GM18951 (cell line): ENCODE measurements around the gene AKT2.

Source experiments
- POLR2A ChIP-seq: IDR thresholded peaks from 4 replicates; pipeline ENCODE4 v1.6.1; 2011; ENCODE audit warnings: mild to moderate bottlenecking; ENCODE audit not compliant: insufficient read length, insufficient read depth; ENCODE audit errors: extremely low read depth
- in situ Hi-C: fragments of 300-500 bp; cut with MboI; formaldehyde crosslinking; loops from one replicate; pipeline ENCODE4 v1.12.0; 2022; ENCODE audit warnings: low sequenced_read_pairs, mixed read lengths, inconsistent platforms; ENCODE audit not compliant: unreplicated experiment

Gene AKT2

DNA sequence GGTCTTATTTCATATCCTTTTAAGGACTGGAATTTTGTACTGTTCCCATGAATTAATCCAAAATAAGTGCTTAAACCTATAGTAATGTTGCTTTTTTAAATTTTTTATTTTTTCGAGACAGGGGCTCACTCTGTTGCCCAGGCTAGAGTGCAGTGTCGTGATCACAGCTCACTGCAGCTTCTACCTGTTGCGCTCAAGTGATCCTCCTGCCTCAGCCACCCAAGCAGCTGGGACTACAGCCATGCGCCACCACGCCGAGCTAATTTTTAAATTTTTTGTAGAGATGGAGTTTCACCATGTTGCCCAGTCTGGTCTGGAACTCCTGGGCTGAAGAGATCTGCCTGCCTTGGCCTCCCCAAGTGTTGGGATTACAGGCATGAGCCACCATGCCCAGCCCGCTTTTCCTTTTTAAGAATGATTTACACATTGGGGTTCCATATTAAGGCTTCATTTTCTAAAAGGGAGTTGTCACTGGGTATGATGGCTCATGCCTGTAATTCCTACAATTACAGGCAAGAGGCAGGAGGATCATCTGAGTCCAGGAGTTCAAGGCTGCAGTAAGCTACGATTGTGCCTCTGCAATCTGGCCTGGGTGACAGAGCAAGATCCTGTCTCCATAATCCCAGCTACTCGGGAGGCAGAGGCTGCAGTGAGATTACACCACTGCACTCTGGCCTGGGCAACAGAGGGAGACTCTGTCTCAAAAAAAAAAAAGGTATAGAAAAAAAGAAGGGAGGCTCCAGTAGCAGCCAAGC, 28.3 kb upstream of the AKT2 start:
- in situ Hi-C loops = no loop called here
- no peak for TF ChIP-seq POLR2A

DNA sequence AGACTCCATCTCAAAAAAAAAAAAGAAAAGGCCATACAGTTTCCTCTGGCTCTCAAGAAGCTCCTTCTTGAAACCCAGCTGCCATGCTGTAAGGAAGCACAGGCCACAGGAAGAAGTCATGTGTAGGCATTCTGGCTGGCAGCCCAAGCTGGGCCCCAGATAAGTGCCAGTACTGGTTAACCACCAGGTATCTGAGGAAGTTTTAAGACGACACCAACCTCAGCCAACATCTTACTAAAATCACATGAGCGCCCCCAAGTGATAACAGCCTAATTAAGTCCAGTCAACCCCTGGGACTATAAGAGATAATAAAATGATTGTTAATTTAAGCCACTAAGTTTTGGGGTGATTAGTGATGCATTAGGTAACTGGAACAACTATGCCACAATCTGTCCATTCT, 27.4 kb upstream of the AKT2 start:
- no peak for TF ChIP-seq POLR2A
- in situ Hi-C loops = no loop called here

DNA sequence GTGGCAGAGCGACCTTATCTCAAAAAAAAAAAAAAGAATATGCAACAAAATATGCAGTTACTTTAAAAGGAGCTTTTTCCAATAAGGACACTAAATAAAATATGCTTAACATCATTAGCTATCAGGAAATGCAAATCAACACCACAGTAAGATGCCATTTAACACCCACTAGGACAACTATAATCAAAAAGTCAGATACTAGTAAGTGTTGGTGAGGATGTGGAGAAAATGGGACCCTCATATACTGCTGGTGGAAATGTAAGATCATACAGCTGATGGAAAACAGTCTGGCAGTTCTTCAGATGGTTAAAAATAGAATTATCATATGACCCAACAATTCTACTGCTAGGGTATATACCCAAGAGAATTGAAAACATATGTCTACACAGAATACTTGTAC, 24.5 kb upstream of the AKT2 start:
- no peak for TF ChIP-seq POLR2A
- in situ Hi-C loops = no loop called here

DNA sequence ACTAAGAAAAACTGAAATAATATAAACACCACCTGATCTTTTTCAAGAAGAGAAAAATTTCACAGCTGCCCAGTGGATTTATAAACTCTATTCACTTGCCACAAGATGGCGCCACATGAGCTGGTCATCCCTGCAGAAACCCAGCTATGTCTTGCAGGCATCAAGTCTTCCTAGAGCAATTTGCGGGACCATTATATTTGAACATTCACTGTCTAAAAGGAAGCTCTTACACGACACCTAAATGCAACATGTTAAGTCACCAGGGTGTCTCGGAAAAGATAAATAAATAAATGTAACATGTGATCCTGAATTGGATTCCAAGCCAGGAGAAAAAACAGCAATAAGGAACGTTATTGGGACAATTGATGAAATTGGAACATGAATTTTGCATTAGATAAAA, 20.3 kb upstream of the AKT2 start:
- TF ChIP-seq POLR2A = no peak
- in situ Hi-C loops = no loop called here

DNA sequence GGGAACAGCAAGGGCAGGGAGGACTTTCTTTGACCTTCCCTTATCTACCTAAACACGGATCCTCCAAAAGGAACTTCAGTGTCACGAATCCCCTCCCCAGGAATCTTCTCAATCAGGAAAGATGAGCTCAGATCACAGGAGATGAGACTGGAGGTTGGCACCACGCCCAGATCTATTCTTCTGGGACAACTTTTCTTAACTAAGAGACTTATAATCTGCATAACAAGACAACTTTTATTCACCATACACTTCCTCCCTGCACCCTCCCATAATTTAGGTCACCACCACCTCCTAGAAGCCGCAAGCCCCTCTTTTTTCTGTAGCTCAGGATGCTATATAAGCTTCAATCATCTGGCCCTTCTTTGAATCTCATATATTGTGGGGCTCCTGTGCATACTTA, 19.2 kb upstream of the AKT2 start:
- in situ Hi-C loops = no loop called here
- TF ChIP-seq POLR2A = no peak

DNA sequence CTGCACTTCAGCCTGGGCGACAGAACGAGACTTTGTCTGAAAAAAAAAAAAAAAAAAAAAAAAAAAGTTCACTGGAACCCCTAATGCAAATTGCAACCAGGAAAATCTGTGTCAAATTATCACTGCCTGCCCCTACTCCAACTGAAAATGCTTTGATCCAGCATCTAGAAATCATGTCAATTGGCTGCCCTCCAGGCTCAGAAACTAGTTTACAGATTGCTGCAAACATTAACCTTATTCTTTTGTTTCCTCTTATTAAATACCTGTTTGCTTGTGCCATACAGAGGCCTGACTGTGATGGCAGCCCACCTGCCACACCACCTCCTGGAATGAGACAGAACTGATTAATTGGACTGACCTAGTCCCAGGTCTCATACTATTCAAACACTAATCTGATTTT, 18.6 kb upstream of the AKT2 start:
- in situ Hi-C loops = no loop called here
- TF ChIP-seq POLR2A = no peak

DNA sequence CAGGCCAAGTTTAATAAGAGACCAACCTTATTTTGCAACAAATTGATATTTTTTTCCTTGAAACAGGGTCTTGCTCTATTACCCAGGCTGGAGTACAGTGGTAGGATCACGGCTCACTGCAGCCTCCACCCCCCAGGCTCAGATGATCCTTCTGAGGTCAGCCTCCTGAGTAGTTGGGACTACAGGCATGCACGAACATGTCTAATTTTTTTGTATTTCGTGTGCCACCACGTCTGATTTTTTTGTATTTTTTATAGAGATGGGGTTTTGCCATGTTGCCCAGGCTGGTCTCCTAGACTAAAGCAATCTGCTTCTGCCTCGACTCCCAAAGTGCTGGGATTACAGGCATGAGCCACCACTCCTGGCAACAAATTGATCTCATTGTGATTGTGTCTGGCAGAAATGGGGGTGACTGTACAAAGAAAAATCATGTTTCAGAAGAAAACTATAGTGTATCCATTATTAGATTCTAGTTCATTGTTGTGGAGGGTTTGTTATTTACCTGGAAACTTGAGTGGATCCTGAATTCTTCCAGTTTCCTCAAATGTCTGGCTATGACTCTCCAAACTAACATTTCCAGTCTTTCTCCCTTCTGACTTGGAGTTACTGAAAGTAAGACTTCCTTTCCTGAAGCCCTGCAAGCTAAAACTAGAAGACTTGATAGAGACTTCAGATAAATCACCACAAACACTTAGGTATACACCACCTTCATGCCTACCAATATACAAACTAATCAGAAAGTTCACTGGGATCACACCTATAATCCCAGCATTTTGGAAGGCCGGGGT, 17.3 kb upstream of the AKT2 start:
- in situ Hi-C loops = no loop called here

DNA sequence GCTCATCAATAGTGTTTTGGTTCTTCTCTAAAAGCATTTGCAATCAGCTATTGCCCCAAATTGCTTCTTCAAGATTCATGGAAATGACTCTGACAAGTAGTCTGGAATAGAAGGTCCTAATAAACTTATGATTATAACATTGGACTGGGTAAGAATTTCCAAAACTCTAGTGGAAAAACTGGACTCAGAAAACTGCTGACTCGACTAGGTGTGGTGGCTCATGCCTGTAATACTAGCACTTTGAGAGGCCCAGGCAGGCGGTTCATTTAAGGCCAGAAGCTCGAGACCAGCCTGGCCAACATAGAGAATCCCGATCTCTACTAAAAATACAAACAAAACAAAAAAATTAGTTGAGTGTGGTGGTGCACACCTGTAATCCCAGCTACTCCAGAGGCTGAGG, 15.5 kb upstream of the AKT2 start:
- in situ Hi-C loops = no loop called here

More for the DNA sequence above, 17.3 kb upstream of the AKT2 start:
- no peak for TF ChIP-seq POLR2A

DNA sequence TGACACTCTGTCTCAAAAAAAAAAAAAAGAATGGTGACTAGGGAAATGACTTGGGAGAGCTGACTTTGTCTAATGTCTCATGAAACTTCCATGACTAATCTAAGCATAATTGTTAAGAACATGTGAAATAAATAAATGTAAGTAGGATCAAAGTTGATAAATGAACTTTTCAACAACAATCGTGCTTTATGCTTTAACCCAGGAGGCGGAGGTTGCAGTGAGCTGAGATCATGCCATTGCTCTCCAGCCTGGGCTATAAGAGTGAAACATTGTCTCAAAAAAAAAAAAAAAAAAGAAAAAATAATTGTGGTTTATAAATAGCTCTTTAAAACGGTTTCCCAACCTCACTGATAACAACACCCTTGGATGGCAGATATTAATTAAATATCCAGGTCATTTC, 12.9 kb upstream of the AKT2 start:
- no peak for TF ChIP-seq POLR2A
- in situ Hi-C loops = no loop called here

More for the DNA sequence above, 15.5 kb upstream of the AKT2 start:
- TF ChIP-seq POLR2A = no peak

DNA sequence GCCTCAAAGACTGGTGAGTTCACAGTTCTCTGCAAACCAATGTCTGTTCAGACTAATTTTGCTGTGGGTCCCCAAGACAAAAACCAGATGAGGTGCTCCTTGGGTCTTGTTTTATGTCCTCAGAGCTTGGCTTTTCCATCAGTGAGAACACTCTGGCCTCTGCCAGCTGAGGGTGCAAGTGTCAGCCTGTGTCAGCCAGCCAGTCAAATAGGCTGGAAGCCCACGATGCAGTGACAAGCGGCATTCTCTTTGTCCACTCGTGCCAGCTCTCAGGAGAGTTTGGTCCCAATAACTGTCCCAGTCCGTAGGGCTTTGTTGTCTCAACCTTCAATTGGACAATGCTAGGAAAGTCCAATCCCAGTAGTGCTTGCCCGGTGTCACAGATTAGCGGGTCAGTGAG, 9.4 kb upstream of the AKT2 start:
- in situ Hi-C loops = no loop called here
- no peak for TF ChIP-seq POLR2A

DNA sequence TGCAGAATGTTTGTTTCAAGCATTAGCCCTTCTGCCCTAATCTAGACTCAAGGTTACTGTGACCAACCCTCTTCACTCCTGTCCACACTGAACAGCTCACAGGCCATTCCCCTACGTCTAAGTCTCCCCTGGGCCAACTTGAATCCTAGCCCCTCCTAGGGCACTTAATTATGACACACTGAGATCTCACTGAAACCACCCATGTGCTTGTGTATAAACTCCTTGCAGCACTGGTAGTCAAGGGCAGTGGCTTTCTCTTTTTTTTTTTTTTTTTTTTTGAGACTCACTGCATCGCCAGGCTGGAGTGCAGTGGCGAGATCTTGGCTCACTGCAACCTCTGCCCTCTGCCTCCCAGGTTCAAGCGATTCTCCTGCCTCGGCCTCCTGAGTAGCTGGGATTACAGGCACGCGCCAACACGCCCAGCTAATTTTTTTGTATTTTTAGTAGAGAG, 1.9 kb upstream of the AKT2 start:
- in situ Hi-C loops = no loop called here
- TF ChIP-seq POLR2A = no peak

DNA sequence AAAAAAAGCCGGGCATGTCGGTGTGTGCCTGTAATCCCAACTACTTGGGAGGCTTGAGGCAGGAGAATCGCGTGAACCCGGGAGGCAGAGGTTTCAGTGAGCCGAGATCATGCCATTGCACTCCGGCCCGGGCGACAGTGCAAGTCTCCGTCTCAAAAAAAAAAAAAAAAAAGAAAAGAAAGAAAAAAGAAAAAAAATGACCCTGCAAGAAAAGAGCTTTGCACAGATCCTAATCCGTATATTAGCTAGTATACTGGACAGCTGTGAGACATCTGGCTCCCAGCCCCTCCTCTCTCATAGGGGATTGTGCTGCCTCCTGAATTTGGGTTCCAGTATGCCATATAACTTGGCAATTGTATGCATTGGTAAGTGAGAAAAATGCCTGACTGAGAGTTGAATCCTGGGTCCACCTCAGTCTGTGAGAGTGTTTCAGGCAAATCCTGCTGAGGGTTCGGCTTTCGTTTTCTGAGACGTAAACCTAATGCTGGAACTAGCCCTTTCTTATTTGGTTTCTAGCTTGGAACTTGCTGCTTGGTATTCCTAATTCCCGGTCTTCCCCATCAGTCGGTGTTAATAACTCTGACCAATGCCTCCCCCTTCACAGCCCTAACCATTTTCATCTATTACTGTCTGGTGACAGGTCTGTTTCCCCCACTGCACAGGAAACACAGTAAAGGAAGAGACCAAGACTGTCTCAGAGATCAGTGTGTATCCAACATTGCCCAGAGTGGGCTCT, 1.3 kb upstream of the AKT2 start:
- no peak for TF ChIP-seq POLR2A
- in situ Hi-C loops = no loop called here
